ENCODE measurements around the gene FAM170B. TPM values are rescaled to one million over a fixed set of nuclear protein-coding genes. Genes with fewer than 3 reads are reported as not detected.

FAM170B gene
- total and polyA plus RNA-seq, 2 of the 4 experiments (the other 2 are of a cell fraction): not detected

GRCh38 chr10:49094646-49095045, 39.2 kb downstream of the FAM170B start:
- no peak overlapping the region for H4K5ac ChIP-seq (ENCODE audit: low read depth, low read length)
- H3K27ac ChIP-seq (ENCODE audit: insufficient read depth, low read length): no peak overlapping the region
- H2AK9ac ChIP-seq (replicated peaks; ENCODE audit: low read depth, low read length, poor library complexity): no peak overlapping the region
- H2AK5ac ChIP-seq (ENCODE audit: low read depth, low read length): no peak overlapping the region
- no peak overlapping the region for H3K56ac ChIP-seq (ENCODE audit: extremely low read depth, insufficient read depth, low read length)
- no peak overlapping the region for H3K9ac ChIP-seq (ENCODE audit: low read depth, low read length)
- no peak overlapping the region for H4K91ac ChIP-seq (ENCODE audit: insufficient read depth, low read depth, low read length)
- H4K20me1 ChIP-seq (ENCODE audit: insufficient read depth, low read length): 0 out of 2 replicates have a peak, but pooled peaks cover 4% of the 10 kb centered on the region
- H3K27me3 ChIP-seq (ENCODE audit: control insufficient read depth, insufficient read depth, low read length): no peaks in the 10 kb centered on the region
- no CpG with 5 or more reads among the region's 4 CpGs for whole genome bisulfite sequencing, 2 experiments (ENCODE audit: extremely low coverage in 2 of 2, insufficient read length in 1 of 2)
- ATAC-seq (ENCODE audit: low read depth): no peak
- no peak overlapping the region for H2BK15ac ChIP-seq (ENCODE audit: low read depth, low read length)
- no peak for TF ChIP-seq CEBPB (IDR thresholded peaks at IDR 0.05; ENCODE audit: low read depth, low read length)
- no peak for TF ChIP-seq CHD1 (IDR thresholded peaks at IDR 0.05; ENCODE audit: low read depth, low read length)
- TF ChIP-seq MAFK (IDR thresholded peaks at IDR 0.05; ENCODE audit: low read depth, low read length): no peak
- TF ChIP-seq, protein P1, sequence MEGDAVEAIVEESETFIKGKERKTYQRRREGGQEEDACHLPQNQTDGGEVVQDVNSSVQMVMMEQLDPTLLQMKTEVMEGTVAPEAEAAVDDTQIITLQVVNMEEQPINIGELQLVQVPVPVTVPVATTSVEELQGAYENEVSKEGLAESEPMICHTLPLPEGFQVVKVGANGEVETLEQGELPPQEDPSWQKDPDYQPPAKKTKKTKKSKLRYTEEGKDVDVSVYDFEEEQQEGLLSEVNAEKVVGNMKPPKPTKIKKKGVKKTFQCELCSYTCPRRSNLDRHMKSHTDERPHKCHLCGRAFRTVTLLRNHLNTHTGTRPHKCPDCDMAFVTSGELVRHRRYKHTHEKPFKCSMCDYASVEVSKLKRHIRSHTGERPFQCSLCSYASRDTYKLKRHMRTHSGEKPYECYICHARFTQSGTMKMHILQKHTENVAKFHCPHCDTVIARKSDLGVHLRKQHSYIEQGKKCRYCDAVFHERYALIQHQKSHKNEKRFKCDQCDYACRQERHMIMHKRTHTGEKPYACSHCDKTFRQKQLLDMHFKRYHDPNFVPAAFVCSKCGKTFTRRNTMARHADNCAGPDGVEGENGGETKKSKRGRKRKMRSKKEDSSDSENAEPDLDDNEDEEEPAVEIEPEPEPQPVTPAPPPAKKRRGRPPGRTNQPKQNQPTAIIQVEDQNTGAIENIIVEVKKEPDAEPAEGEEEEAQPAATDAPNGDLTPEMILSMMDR (conservative IDR thresholded peaks at IDR 0.05; ENCODE audit: low read depth, low read length): no peak
- TF ChIP-seq, protein P2, sequence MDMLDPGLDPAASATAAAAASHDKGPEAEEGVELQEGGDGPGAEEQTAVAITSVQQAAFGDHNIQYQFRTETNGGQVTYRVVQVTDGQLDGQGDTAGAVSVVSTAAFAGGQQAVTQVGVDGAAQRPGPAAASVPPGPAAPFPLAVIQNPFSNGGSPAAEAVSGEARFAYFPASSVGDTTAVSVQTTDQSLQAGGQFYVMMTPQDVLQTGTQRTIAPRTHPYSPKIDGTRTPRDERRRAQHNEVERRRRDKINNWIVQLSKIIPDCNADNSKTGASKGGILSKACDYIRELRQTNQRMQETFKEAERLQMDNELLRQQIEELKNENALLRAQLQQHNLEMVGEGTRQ (IDR thresholded peaks at IDR 0.05; ENCODE audit: low read depth, low read length): no peak
- no peak for TF ChIP-seq RAD21 (IDR thresholded peaks at IDR 0.05; ENCODE audit: low read length)
- TF ChIP-seq MAZ (IDR thresholded peaks at IDR 0.05; ENCODE audit: borderline replicate concordance, low read depth, low read length): no peak
- no peak for TF ChIP-seq RFX5 (IDR thresholded peaks at IDR 0.05; ENCODE audit: low read depth, low read length)
- TF ChIP-seq MXI1 (IDR thresholded peaks at IDR 0.05; ENCODE audit: borderline replicate concordance, low read depth, low read length): no peak
- TF ChIP-seq POLR2A (IDR thresholded peaks at IDR 0.05; ENCODE audit: low read depth, low read length): no peak
- no peak for TF ChIP-seq BHLHE40 (IDR thresholded peaks at IDR 0.05; ENCODE audit: low read depth, low read length)
- TF ChIP-seq RCOR1 (IDR thresholded peaks at IDR 0.05; ENCODE audit: insufficient replicate concordance, low read length): no peak
- TF ChIP-seq SMC3 (IDR thresholded peaks at IDR 0.05; ENCODE audit: low read depth, low read length): no peak
- TF ChIP-seq NFE2L2 (IDR thresholded peaks at IDR 0.05; ENCODE audit: low read depth, low read length): no peak
- TF ChIP-seq FOS (IDR thresholded peaks at IDR 0.05; ENCODE audit: low read depth, low read length): no peak
- TF ChIP-seq ELK1 (IDR thresholded peaks at IDR 0.05; ENCODE audit: borderline replicate concordance, low read depth, low read length): no peak
- H3K18ac ChIP-seq (ENCODE audit: low read depth, low read length): no peak overlapping the region
- dilution Hi-C loops (cut with HindIII; ENCODE audit: low sequenced_read_pairs, unreplicated experiment) (no loop called here), intact Hi-C loops (cut with micrococcal nuclease) (no loop called here), in situ Hi-C loops (cut with MboI; ENCODE audit: low sequenced_read_pairs) (no loop called here)
- POLR2A ChIA-PET (ENCODE audit: unreplicated experiment): no interaction called here
- H3K14ac ChIP-seq (replicated peaks; ENCODE audit: low read depth, low read length): no peak overlapping the region
- H3K36me3 ChIP-seq (ENCODE audit: control insufficient read depth, insufficient read depth, low read length): peaks cover 5% of the 10 kb centered on the region; the same call in 1 of the 2 replicates
- H2BK120ac ChIP-seq (ENCODE audit: low read depth, low read length): no peak overlapping the region
- H3K23ac ChIP-seq (ENCODE audit: low read depth, low read length): no peak overlapping the region
- no TSS peak for BruUV-seq (replicated peaks)
- H4K8ac ChIP-seq (ENCODE audit: low read depth in 2 of 2, low read length in 2 of 2): no peak overlapping the region
- DNase-seq: no peak
- H3K4me3 ChIP-seq (ENCODE audit: insufficient read depth, low read depth, low read length): no peak overlapping the region
- H3K4me1 ChIP-seq (ENCODE audit: control insufficient read depth, insufficient read depth, low read length): peaks cover 6% of the 10 kb centered on the region; the same call in 1 of the 2 replicates
- H3K4ac ChIP-seq (ENCODE audit: low read depth, low read length): no peak overlapping the region
- CTCF ChIA-PET: no interaction called here
- H3K79me1 ChIP-seq (ENCODE audit: low read depth in 1 of 2, low read length in 2 of 2): no peaks in the 10 kb centered on the region; a peak in 2 of 4 replicates
- no peak overlapping the region for H3K4me2 ChIP-seq (ENCODE audit: low read depth, low read length)
- peaks cover 4% of the 10 kb centered on the region; the same call in 1 of the 2 replicates for H3K9me1 ChIP-seq (ENCODE audit: insufficient read depth, low read length)
- no peak overlapping the region for H2BK5ac ChIP-seq (ENCODE audit: low read depth, low read length, poor library complexity, severe bottlenecking)
- H2AFZ ChIP-seq (replicated peaks; ENCODE audit: low read length, poor library complexity): no peak overlapping the region
- H2BK20ac ChIP-seq (ENCODE audit: low read depth, low read length): no peak overlapping the region
- no peaks in the 10 kb centered on the region for H3K9me3 ChIP-seq (ENCODE audit: control insufficient read depth, insufficient read depth, low read length)

Measured in IMR-90 (cell line).